UCSD-AML1 (cell line): ENCODE results near the gene LRP1.
A peak's percentile ranks its signal among the peaks of the same experiment; 100 is the strongest.
"Not testable (repeated sequence)": the region's sequence is repeated elsewhere in the genome, so short reads cannot be mapped to it uniquely, and the experiment has no call there.

Experiments
- DNase-seq: peaks from one replicate; lab custom pipeline; 2025; ENCODE audit not compliant: unreplicated experiment; lab: John Stamatoyannopoulos, UW

The LRP1 gene

GRCh38 chr12:57110104-57111030, 17.9 kb upstream of the LRP1 start:
- DNase-seq = peak; percentile 63

GRCh38 chr12:57111031-57111734, 17.1 kb upstream of the LRP1 start, which contains the start of gene STAT6:
Gene STAT6, minus strand, starts transcription at chr12:57111362. Its CDS starts 3,084 bp downstream, at chr12:57108278.
- peak; percentile 81 for DNase-seq

GRCh38 chr12:57112492-57113294, 15.6 kb upstream of the LRP1 start:
- no peak for DNase-seq

GRCh38 chr12:57116580-57117281, 11.6 kb upstream of the LRP1 start:
- no peak for DNase-seq

- no peak for DNase-seq
These were observed 9.5 kb upstream of the LRP1 start for GRCh38 chr12:57118711-57119271.

GRCh38 chr12:57119294-57120085, 8.8 kb upstream of the LRP1 start:
- no peak for DNase-seq

GRCh38 chr12:57120718-57121117, 7.6 kb upstream of the LRP1 start:
- not testable (repeated sequence) for DNase-seq

- no peak for DNase-seq
These were observed 4.5 kb upstream of the LRP1 start for GRCh38 chr12:57123813-57124212.

GRCh38 chr12:57124261-57124877, 3.9 kb upstream of the LRP1 start:
- DNase-seq = peak; percentile 45

- no peak for DNase-seq
These were observed 2.2 kb upstream of the LRP1 start for GRCh38 chr12:57126061-57126460.

- no peak for DNase-seq
These were observed 1.7 kb upstream of the LRP1 start for GRCh38 chr12:57126561-57126960.

GRCh38 chr12:57127101-57127725, 1.1 kb upstream of the LRP1 start:
- DNase-seq = peak; percentile 38

- no peak for DNase-seq
These were observed 400 bp downstream of the LRP1 start for GRCh38 chr12:57128519-57129247.

GRCh38 chr12:57129321-57129842, 1.1 kb downstream of the LRP1 start:
- no peak for DNase-seq

GRCh38 chr12:57129889-57130288, 1.6 kb downstream of the LRP1 start:
- DNase-seq = no peak

- DNase-seq = no peak
These were observed 2.7 kb downstream of the LRP1 start for GRCh38 chr12:57130941-57131340.

GRCh38 chr12:57131896-57132744, 3.8 kb downstream of the LRP1 start:
- DNase-seq = no peak
